Keratinocyte (primary cell): Measurements from ENCODE around the gene GAMT. TPM values are rescaled to one million over a fixed set of nuclear protein-coding genes. Genes with fewer than 3 reads are reported as not detected.

ENCODE experiments used
- DNase-seq: peaks from one replicate; pipeline ENCODE4 v3.0.0-alpha.2; 2011; ENCODE audit warnings: low read depth, missing footprints, low spot score
- FAIRE-seq: peaks from 2 replicates; lab custom pipeline; 2011; peaks lifted over from hg19 to GRCh38; lab: Jason Lieb, UNC
- H2AFZ ChIP-seq: 2 replicates; pipeline ENCODE4 v1.6.0; 2012; ENCODE audit warnings: low read length, control low read depth, inconsistent platforms; ENCODE audit not compliant: control insufficient read depth
- H3K27ac ChIP-seq: 2 replicates; pipeline ENCODE4 v1.5.1; 2011; ENCODE audit warnings: low read length; ENCODE audit not compliant: control insufficient read depth, insufficient read depth
- H3K27me3 ChIP-seq: 3 replicates; pipeline ENCODE4 v1.6.0; 2011; ENCODE audit warnings: low read length; ENCODE audit not compliant: control insufficient read depth, insufficient read depth; ENCODE audit errors: extremely low read depth
- H3K36me3 ChIP-seq, 2 experiments: 2 replicates in 1 of 2; 3 replicates in 1 of 2; pipeline ENCODE4 v1.5.1; 2011; ENCODE audit warnings: low read length in 2 of 2, mild to moderate bottlenecking in 1 of 2; ENCODE audit not compliant: control insufficient read depth in 2 of 2, insufficient read depth in 2 of 2; ENCODE audit errors: extremely low read depth in 1 of 2
- H3K4me1 ChIP-seq: 3 replicates; pipeline ENCODE4 v1.5.1; 2011; ENCODE audit warnings: low read length; ENCODE audit not compliant: control insufficient read depth, insufficient read depth; ENCODE audit errors: extremely low read depth
- H3K4me2 ChIP-seq: 3 replicates; pipeline ENCODE4 v1.6.0; 2011; ENCODE audit warnings: low read depth, low read length; ENCODE audit not compliant: control insufficient read depth, insufficient read depth; ENCODE audit errors: extremely low read depth
- H3K4me3 ChIP-seq, 3 experiments: fragments of 200-600 bp in 1 of 3; sonication (generic) in 1 of 3; 2 replicates in 2 of 3; 3 replicates in 1 of 3; pipeline ENCODE4 v1.5.1; 2011 to 2016; ENCODE audit warnings: low read length in 3 of 3, mild to moderate bottlenecking in 3 of 3, control low read depth in 2 of 3, inconsistent platforms in 1 of 3, low read depth in 1 of 3, mixed read lengths in 1 of 3, mixed run types in 1 of 3, moderate library complexity in 1 of 3; ENCODE audit not compliant: control insufficient read depth in 2 of 3, insufficient read depth in 2 of 3; ENCODE audit errors: extremely low read depth in 1 of 3
- H3K79me2 ChIP-seq: 2 replicates; pipeline ENCODE4 v1.6.0; 2012; ENCODE audit warnings: low read length; ENCODE audit not compliant: control insufficient read depth, insufficient read depth
- H3K9ac ChIP-seq: 3 replicates; pipeline ENCODE4 v1.6.0; 2011; ENCODE audit warnings: low read length; ENCODE audit not compliant: control insufficient read depth, insufficient read depth; ENCODE audit errors: extremely low read depth
- H3K9me1 ChIP-seq: 3 replicates; pipeline ENCODE4 v1.6.0; 2011; ENCODE audit warnings: low read length; ENCODE audit not compliant: control insufficient read depth, insufficient read depth; ENCODE audit errors: extremely low read depth
- H3K9me3 ChIP-seq: 2 replicates; pipeline ENCODE4 v1.5.1; 2012; ENCODE audit warnings: low read depth, low read length; ENCODE audit not compliant: control insufficient read depth
- H4K20me1 ChIP-seq: 3 replicates; pipeline ENCODE4 v1.6.0; 2011; ENCODE audit warnings: low read length; ENCODE audit not compliant: control insufficient read depth, insufficient read depth; ENCODE audit errors: extremely low read depth
- EZH2 ChIP-seq: IDR thresholded peaks from one replicate; pipeline ENCODE4 v1.6.1; 2012; ENCODE audit warnings: inconsistent platforms, mild to moderate bottlenecking, low read length, moderate library complexity
- dilution Hi-C: fragments of 300-500 bp; cut with MboI; formaldehyde crosslinking; loops from one replicate; pipeline ENCODE4 v1.7.0; 2020; ENCODE audit warnings: low sequenced_read_pairs; ENCODE audit not compliant: extremely low pct_ligation_motif_present
- polyA plus RNA-seq, 5 experiments: library from polyadenylated mRNA; depleted of rRNA in 3 of 5; stranded (reverse) in 3 of 5; stranded (forward) in 1 of 5; unstranded in 1 of 5; fragments of >200 nt; gene quantifications; 1 replicate in 1 of 5; 2 replicates in 3 of 5; 3 replicates in 1 of 5; pipeline versions ENCODE4 v1.2.1 to v1.2.3, GENCODE V29; 2011 to 2012; ENCODE audit warnings: missing spikeins in 2 of 5, low read depth in 1 of 5, low replicate concordance in 1 of 5
- TF ChIP-seq, protein P1 (sequence below), 3 experiments: IDR thresholded peaks in 1 of 3; conservative IDR thresholded peaks in 1 of 3; optimal IDR thresholded peaks in 1 of 3; 2 replicates in 2 of 3; 3 replicates in 1 of 3; pipeline versions ENCODE3 to v1.5.1; 2011; ENCODE audit warnings: low read length in 3 of 3, mild to moderate bottlenecking in 3 of 3, moderate library complexity in 2 of 3, control low read depth in 1 of 3, inconsistent platforms in 1 of 3; ENCODE audit not compliant: insufficient read depth in 2 of 3; ENCODE audit errors: extremely low read depth in 1 of 3

The GAMT gene
- polyA plus RNA-seq, 1 donor (not counting 4 experiments of a cell fraction or from before 2014, with no cell fraction given) = 5.7 TPM

DNA sequence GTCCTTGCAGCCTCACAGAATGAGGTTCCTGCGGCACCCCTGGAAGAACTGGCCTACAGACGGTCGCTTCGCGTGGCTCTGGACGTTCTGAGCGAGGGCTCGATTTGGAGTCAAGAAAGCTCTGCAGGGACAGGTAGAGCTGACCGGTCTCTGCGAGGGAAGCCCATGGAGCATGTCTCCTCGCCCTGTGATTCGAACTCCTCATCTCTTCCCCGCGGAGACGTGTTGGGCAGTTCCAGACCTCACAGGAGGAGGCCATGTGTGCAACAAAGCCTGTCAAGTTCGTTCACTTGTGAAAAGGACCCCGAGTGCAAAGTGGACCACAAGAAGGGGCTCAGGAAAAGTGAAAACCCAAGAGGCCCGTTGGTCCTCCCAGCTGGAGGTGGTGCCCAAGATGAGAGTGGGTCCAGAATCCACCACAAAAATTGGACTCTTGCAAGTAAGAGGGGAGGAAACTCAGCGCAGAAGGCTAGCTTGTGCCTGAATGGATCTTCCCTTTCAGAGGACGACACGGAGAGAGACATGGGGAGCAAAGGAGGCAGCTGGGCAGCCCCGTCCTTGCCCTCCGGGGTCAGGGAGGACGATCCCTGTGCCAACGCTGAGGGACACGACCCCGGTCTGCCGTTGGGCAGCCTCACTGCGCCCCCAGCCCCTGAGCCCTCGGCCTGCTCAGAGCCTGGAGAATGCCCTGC lies 41.1 kb downstream of the GAMT start:
- H3K4me1 ChIP-seq = peaks cover 25% of the 10 kb centered on the region
- TF ChIP-seq EZH2 = no peak
- TF ChIP-seq, protein P1, sequence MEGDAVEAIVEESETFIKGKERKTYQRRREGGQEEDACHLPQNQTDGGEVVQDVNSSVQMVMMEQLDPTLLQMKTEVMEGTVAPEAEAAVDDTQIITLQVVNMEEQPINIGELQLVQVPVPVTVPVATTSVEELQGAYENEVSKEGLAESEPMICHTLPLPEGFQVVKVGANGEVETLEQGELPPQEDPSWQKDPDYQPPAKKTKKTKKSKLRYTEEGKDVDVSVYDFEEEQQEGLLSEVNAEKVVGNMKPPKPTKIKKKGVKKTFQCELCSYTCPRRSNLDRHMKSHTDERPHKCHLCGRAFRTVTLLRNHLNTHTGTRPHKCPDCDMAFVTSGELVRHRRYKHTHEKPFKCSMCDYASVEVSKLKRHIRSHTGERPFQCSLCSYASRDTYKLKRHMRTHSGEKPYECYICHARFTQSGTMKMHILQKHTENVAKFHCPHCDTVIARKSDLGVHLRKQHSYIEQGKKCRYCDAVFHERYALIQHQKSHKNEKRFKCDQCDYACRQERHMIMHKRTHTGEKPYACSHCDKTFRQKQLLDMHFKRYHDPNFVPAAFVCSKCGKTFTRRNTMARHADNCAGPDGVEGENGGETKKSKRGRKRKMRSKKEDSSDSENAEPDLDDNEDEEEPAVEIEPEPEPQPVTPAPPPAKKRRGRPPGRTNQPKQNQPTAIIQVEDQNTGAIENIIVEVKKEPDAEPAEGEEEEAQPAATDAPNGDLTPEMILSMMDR (optimal IDR thresholded peaks at IDR 0.05 in 1 of 3, IDR thresholded peaks at IDR 0.05 in 1 of 3, conservative IDR thresholded peaks at IDR 0.05 in 1 of 3; ENCODE audit: extremely low read depth in 1 of 3, insufficient read depth in 2 of 3, low read length in 3 of 3) = no peak
- H4K20me1 ChIP-seq = no peaks in the 10 kb centered on the region
- H3K4me3 ChIP-seq = no peak overlapping the region
- no peak for FAIRE-seq
- H3K36me3 ChIP-seq = peaks cover 25 to 39% of the 10 kb centered on the region in 2 experiments
- no peaks in the 10 kb centered on the region for H3K27me3 ChIP-seq
- peak overlapping the region; percentile 69 for H3K4me2 ChIP-seq
- H2AFZ ChIP-seq = no peak overlapping the region
- peaks cover 5% of the 10 kb centered on the region for H3K79me2 ChIP-seq
- H3K9me3 ChIP-seq = no peaks in the 10 kb centered on the region
- no peak for DNase-seq
- H3K27ac ChIP-seq = no peak overlapping the region
- dilution Hi-C loops = no loop called here
- no peak overlapping the region for H3K9ac ChIP-seq
- peaks cover 3% of the 10 kb centered on the region for H3K9me1 ChIP-seq

DNA sequence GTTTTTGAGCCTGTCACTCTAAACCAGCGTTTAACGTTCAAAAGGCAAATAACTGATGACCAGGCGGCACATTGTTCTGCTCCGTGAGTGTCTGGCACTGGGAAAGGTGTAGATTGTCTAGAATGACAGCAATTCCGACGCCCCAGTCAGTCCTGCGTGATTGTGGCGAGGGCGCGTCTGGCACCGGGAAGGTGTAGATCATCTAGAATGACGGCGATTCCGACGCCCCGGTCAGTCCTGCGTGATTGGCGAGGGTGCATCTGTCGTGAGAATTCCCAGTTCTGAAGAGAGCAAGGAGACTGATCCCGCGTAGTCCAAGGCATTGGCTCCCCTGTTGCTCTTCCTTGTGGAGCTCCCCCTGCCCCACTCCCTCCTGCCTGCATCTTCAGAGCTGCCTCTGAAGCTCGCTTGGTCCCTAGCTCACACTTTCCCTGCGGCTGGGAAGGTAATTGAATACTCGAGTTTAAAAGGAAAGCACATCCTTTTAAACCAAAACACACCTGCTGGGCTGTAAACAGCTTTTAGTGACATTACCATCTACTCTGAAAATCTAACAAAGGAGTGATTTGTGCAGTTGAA lies 43.7 kb downstream of the GAMT start:
- H3K4me3 ChIP-seq = no peak overlapping the region
- H3K27ac ChIP-seq = no peak overlapping the region
- dilution Hi-C loops = no loop called here
- H3K4me1 ChIP-seq = peaks cover 25% of the 10 kb centered on the region
- no peak overlapping the region for H3K9ac ChIP-seq
- H2AFZ ChIP-seq = no peak overlapping the region
- peaks cover 3% of the 10 kb centered on the region for H3K9me1 ChIP-seq
- FAIRE-seq (no peak), DNase-seq (no peak)
- H3K36me3 ChIP-seq = peaks cover 18 to 34% of the 10 kb centered on the region in 2 experiments
- no peaks in the 10 kb centered on the region for H3K27me3 ChIP-seq
- no peak for TF ChIP-seq EZH2
- TF ChIP-seq, protein P1 (optimal IDR thresholded peaks at IDR 0.05 in 1 of 3, IDR thresholded peaks at IDR 0.05 in 1 of 3, conservative IDR thresholded peaks at IDR 0.05 in 1 of 3; ENCODE audit: extremely low read depth in 1 of 3, insufficient read depth in 2 of 3, low read length in 3 of 3) = no peak
- no peaks in the 10 kb centered on the region for H3K9me3 ChIP-seq
- peaks cover 5% of the 10 kb centered on the region for H3K79me2 ChIP-seq
- H4K20me1 ChIP-seq = no peaks in the 10 kb centered on the region
- H3K4me2 ChIP-seq = no peak overlapping the region
